GM18861 (cell line): ENCODE measurements around the gene ZCCHC14.
"Not testable (repeated sequence)": the region's sequence is repeated elsewhere in the genome, so short reads cannot be mapped to it uniquely, and the experiment has no call there.

Experiments
- ATAC-seq: cut with Tn5 transposase; IDR thresholded peaks from one replicate; pipeline ENCODE4 v1.9.1; 2021; ENCODE audit not compliant: unreplicated experiment

Gene ZCCHC14

GRCh38 chr16:87366930-87367329 is 125.9 kb downstream of the ZCCHC14 start:
- no peak for ATAC-seq

DNA sequence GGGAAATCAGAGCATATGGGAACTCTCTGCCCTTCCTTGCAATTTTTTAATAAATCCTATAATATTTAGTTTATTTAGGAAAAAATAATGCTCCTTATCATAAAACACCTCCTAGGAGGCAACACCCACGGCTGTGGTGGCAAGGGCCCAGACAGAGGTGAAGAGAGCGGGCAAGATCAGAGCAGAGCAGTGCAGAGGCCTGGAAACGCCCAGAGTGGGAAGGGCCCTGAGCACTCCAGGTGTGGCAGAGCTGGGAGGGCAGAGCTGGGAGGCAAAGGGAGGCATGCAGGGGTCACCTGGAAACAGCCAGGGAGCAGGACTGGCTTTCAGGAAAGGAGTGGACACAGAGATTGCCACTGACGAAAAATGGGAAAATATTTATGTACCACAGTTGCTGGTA is 126.5 kb downstream of the ZCCHC14 start:
- ATAC-seq: no peak

GRCh38 chr16:87365021-87365713 is 127.7 kb downstream of the ZCCHC14 start:
- no peak for ATAC-seq

DNA sequence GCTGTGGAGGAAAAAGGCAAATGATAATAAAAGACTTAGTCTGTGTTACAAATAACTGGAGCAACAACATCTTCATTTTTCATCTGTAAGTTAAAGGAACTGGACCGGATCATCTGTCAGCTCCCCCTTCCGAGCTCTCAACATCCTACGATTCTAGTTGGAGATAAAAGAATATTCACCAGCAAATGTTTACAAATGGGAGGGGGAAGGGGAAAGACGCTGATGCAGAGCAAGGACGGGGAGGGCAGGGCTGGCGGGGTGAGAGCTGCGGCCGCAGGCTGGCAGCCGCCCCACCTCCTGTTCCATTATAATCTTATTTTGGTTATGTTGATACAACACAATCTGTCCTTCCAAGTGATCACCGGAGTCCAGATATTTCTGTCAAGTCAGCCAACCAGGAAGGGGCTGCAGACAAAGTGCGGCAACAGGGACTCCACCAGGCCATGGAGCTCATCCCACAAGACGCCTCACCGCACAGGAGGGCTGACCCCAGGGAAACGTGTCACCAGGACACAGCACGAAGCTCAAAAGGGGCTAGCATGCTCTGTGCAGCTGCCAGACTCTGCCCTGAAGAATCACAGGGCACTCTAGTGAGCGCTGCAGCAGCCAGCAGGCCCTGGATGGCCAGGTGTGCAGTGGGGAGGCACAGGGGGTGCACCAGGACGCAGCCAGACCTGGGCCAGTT is 128.9 kb downstream of the ZCCHC14 start:
- no peak for ATAC-seq

- not testable (repeated sequence) for ATAC-seq
Observed at GRCh38 chr16:87362828-87363559, 129.8 kb downstream of the ZCCHC14 start.

DNA sequence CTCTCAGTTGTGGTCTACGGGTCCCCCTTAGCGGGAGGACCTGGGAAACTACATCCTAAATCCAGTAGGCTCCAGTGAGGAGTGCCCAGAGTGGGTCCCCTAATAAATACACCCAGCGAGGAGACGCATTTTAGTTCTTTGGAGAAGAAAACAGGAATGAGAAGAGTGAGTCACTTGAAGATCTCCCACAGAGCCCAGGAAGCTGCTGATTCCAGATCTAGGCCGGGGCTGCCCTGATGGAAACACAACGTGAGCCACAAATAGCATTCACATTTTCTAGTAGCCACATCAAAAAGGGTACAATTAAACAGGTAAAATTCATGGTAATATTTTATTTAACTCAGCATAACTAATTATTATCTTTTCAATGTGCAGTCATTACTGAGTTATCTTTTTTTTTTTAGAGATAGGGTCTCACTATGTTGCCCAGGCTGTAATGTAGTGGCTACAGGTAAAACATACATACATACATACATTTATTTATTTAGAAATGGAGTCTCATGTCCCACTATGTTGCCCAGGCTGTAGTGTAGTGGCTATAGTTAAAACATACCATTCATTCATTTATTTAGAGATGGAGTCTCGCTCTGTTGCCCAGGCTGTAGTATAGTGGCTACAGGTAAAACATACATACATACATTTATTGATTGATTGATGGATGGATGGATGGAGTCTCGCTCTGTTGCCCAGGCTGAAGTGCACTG is 130.8 kb downstream of the ZCCHC14 start:
- ATAC-seq: no peak

GRCh38 chr16:87360862-87361610 is 131.8 kb downstream of the ZCCHC14 start:
- ATAC-seq: no peak

DNA sequence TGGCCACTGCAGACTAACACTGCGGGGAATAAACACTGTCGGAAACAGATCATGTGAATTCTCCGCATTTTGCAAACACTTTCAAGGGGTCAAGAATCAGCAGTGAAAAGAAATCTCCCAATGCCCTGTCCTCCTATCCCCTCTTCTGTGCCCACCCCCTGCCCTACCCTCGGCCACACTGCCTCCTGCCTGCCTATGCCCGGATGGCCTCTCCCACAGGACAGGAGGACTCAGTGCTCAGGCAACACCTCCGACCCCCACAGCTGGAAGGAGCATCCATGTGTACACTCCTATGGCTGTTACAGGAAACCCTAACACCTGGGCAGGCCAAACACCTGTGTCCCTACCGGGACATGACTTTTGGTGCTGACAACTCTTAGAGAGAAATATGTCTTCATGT is 133.7 kb downstream of the ZCCHC14 start:
- ATAC-seq: no peak

GRCh38 chr16:87358696-87359095 is 134.1 kb downstream of the ZCCHC14 start:
- no peak for ATAC-seq

- ATAC-seq: no peak
Observed at GRCh38 chr16:87358250-87358649, 134.6 kb downstream of the ZCCHC14 start.

DNA sequence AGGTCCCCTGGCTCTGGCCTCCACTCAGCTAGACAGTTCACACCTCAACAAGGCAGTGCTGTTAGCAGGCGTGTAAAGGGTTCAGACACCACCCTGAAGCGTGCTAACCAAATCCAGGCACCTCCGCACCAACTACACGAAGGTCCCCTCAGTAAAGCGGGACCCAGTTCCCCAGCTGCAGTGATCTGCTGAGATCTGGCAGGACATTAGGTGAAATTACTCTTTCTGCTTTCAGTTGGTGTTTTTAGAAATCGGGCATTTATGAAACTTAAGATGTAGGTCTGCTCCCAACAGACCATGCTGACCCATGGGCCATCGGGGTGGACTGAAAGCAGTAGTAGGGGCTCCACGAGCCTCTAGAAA is 136.4 kb downstream of the ZCCHC14 start:
- no peak for ATAC-seq
